ENCODE measurements around the gene FDCSP.

The FDCSP gene

DNA sequence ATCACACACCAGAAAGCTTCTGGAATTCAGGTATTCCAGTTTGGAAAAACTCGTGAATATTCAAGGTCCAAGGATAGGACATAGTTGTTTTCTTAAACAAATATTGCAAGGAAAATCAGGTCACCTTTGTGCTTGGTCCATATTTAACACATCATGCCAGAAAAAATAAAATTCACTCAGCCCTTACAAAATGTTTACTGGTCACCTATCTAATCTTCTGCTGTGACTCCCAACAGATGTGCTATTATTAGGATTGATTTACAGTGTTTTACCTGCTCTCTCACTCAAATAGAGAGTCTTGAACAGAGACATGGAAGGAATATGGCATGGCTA lies 26.0 kb downstream of the FDCSP start:
- no peaks in the 10 kb centered on the region for H3K4me1 ChIP-seq (ENCODE audit: low read length)
- no peak for DNase-seq
- no peaks in the 10 kb centered on the region for H4K20me1 ChIP-seq (ENCODE audit: insufficient read depth, low read length)
- no peaks in the 10 kb centered on the region for H3K27me3 ChIP-seq (replicated peaks; ENCODE audit: insufficient read depth, low read length)
- TF ChIP-seq, protein P1, sequence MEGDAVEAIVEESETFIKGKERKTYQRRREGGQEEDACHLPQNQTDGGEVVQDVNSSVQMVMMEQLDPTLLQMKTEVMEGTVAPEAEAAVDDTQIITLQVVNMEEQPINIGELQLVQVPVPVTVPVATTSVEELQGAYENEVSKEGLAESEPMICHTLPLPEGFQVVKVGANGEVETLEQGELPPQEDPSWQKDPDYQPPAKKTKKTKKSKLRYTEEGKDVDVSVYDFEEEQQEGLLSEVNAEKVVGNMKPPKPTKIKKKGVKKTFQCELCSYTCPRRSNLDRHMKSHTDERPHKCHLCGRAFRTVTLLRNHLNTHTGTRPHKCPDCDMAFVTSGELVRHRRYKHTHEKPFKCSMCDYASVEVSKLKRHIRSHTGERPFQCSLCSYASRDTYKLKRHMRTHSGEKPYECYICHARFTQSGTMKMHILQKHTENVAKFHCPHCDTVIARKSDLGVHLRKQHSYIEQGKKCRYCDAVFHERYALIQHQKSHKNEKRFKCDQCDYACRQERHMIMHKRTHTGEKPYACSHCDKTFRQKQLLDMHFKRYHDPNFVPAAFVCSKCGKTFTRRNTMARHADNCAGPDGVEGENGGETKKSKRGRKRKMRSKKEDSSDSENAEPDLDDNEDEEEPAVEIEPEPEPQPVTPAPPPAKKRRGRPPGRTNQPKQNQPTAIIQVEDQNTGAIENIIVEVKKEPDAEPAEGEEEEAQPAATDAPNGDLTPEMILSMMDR (IDR thresholded peaks at IDR 0.05; ENCODE audit: low read length) = no peak
- TF ChIP-seq EZH2 (optimal IDR thresholded peaks at IDR 0.05; ENCODE audit: low read depth, low read length) (no peak), EZH2phosphoT487 (IDR thresholded peaks at IDR 0.05; ENCODE audit: low read length) (no peak)
- H3K9me2 ChIP-seq (replicated peaks; ENCODE audit: insufficient read depth, low read length) = no peaks in the 10 kb centered on the region
- no peaks in the 10 kb centered on the region for H3F3A ChIP-seq (ENCODE audit: insufficient read depth, low read length)
- no peak overlapping the region for H3K4me3 ChIP-seq (ENCODE audit: low read length)
- H3K9ac ChIP-seq (ENCODE audit: low read length) = no peak overlapping the region
- no peaks in the 10 kb centered on the region for H3K36me3 ChIP-seq (replicated peaks; ENCODE audit: insufficient read depth, low read length)
- no peaks in the 10 kb centered on the region for H3K79me2 ChIP-seq (ENCODE audit: low read length)
- no peaks in the 10 kb centered on the region for H3K9me3 ChIP-seq (replicated peaks; ENCODE audit: insufficient read depth, low read length)
- no peak overlapping the region for H3K27ac ChIP-seq (ENCODE audit: low read length)
- no peak overlapping the region for H3K4me2 ChIP-seq (ENCODE audit: low read depth, low read length)
- no peak overlapping the region for H2AFZ ChIP-seq (ENCODE audit: low read length)

DNA sequence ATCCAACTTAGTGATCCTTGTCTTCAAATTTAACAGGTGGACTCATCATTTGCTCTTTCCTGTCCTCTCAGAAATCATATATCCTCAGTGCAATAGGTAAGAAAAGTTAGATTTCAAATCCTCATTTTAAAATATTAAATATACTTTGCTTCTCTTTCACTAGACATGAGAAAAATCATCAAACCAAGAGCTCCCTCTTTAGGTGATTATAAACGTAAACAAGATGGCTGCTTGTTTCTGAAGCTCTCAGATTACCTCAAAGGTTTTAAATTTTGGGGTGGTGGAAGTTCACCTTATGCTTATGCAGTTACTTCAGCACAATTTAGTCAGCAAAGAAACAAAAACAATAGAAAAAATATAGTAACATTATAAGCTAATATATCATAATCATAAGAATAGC lies 43.8 kb downstream of the FDCSP start:
- Histone ChIP-seq H3K9ac (ENCODE audit: low read length) (no peak overlapping the region), H4K20me1 (ENCODE audit: insufficient read depth, low read length) (no peaks in the 10 kb centered on the region), H3K9me3 (replicated peaks; ENCODE audit: insufficient read depth, low read length) (no peaks in the 10 kb centered on the region), H3F3A (ENCODE audit: insufficient read depth, low read length) (no peaks in the 10 kb centered on the region), H3K9me2 (replicated peaks; ENCODE audit: insufficient read depth, low read length) (no peaks in the 10 kb centered on the region), H3K79me2 (ENCODE audit: low read length) (no peaks in the 10 kb centered on the region), H2AFZ (ENCODE audit: low read length) (no peak overlapping the region), H3K4me1 (ENCODE audit: low read length) (no peaks in the 10 kb centered on the region), H3K27ac (ENCODE audit: low read length) (no peak overlapping the region), H3K4me3 (ENCODE audit: low read length) (no peak overlapping the region), H3K4me2 (ENCODE audit: low read depth, low read length) (no peak overlapping the region), H3K27me3 (replicated peaks; ENCODE audit: insufficient read depth, low read length) (no peaks in the 10 kb centered on the region), H3K36me3 (replicated peaks; ENCODE audit: insufficient read depth, low read length) (no peaks in the 10 kb centered on the region)
- TF ChIP-seq, protein P1 (IDR thresholded peaks at IDR 0.05; ENCODE audit: low read length) = peak; percentile 43
- no peak for TF ChIP-seq EZH2 (optimal IDR thresholded peaks at IDR 0.05; ENCODE audit: low read depth, low read length)
- DNase-seq = peak; percentile 37

DNA sequence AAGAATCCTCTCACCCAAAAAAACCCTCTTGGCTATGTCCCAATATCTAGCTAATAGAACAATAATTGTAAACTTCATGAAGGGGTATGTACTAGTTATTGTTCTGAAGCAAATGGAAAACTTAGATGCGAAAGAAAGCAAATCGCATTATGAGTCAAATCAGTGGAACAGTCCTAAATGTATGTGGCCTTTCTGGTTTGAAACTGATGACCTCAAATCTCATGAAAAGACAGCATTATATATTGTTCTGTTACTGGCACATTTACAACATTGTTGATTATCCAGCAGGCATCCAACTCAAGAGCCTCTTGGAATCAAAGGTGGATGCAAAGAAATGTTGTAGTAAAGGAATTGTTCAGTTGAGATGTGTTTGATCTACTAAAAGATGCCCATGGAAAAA lies 51.2 kb downstream of the FDCSP start:
- Histone ChIP-seq H3K9me3 (replicated peaks; ENCODE audit: insufficient read depth, low read length) (no peaks in the 10 kb centered on the region), H2AFZ (ENCODE audit: low read length) (no peak overlapping the region), H3K9me2 (replicated peaks; ENCODE audit: insufficient read depth, low read length) (no peaks in the 10 kb centered on the region), H3K27ac (ENCODE audit: low read length) (no peak overlapping the region), H3K9ac (ENCODE audit: low read length) (no peak overlapping the region), H3K36me3 (replicated peaks; ENCODE audit: insufficient read depth, low read length) (no peaks in the 10 kb centered on the region), H3K4me2 (ENCODE audit: low read depth, low read length) (no peak overlapping the region), H3K79me2 (ENCODE audit: low read length) (no peaks in the 10 kb centered on the region), H3K27me3 (replicated peaks; ENCODE audit: insufficient read depth, low read length) (no peaks in the 10 kb centered on the region), H3F3A (ENCODE audit: insufficient read depth, low read length) (no peaks in the 10 kb centered on the region), H3K4me3 (ENCODE audit: low read length) (no peak overlapping the region), H3K4me1 (ENCODE audit: low read length) (no peaks in the 10 kb centered on the region), H4K20me1 (ENCODE audit: insufficient read depth, low read length) (no peaks in the 10 kb centered on the region)
- no peak for TF ChIP-seq EZH2phosphoT487 (IDR thresholded peaks at IDR 0.05; ENCODE audit: low read length)
- TF ChIP-seq EZH2 (optimal IDR thresholded peaks at IDR 0.05; ENCODE audit: low read depth, low read length) = no peak
- TF ChIP-seq, protein P1 (IDR thresholded peaks at IDR 0.05; ENCODE audit: low read length) = no peak
- no peak for DNase-seq
